HEK293 (cell line): ENCODE results near the gene CDC42EP1.

Experiments used
- KLF9 ChIP-seq: fragments of 450-650 bp; formaldehyde crosslinking; IDR thresholded peaks from 2 replicates; pipeline ENCODE4 v1.5.1; 2016; ENCODE audit warnings: missing biosample characterization, missing genetic modification characterization, low read depth
- MZF1 ChIP-seq: fragments of 450-650 bp; formaldehyde crosslinking; IDR thresholded peaks from 2 replicates; pipeline ENCODE4 v1.5.1; 2017; ENCODE audit warnings: missing biosample characterization, missing genetic modification characterization, borderline replicate concordance
- YY1 ChIP-seq: fragments of 450-650 bp; formaldehyde crosslinking; IDR thresholded peaks from 2 replicates; pipeline ENCODE4 v1.5.1; 2018; ENCODE audit warnings: missing biosample characterization, missing genetic modification characterization
- ZNF561 ChIP-seq: fragments of 450-650 bp; IDR thresholded peaks from 2 replicates; pipeline ENCODE4 v1.5.1; 2018; ENCODE audit warnings: missing biosample characterization, missing genetic modification characterization, borderline replicate concordance
- ZNF664 ChIP-seq: fragments of 450-650 bp; formaldehyde crosslinking; IDR thresholded peaks from 2 replicates; pipeline ENCODE4 v1.5.1; 2016; ENCODE audit warnings: missing biosample characterization, missing genetic modification characterization
- ZXDB ChIP-seq: fragments of 450-650 bp; formaldehyde crosslinking; IDR thresholded peaks from 2 replicates; pipeline ENCODE4 v1.5.1; 2016; ENCODE audit warnings: missing biosample characterization, missing genetic modification characterization
- TF ChIP-seq, protein P1 (sequence below): fragments of 450-650 bp; formaldehyde crosslinking; IDR thresholded peaks from 2 replicates; pipeline ENCODE4 v1.5.1; 2016; ENCODE audit warnings: missing biosample characterization, missing genetic modification characterization
- TF ChIP-seq, protein P2 (sequence below): fragments of 450-650 bp; formaldehyde crosslinking; IDR thresholded peaks from 2 replicates; pipeline ENCODE4 v1.5.1; 2016; ENCODE audit warnings: missing biosample characterization, missing genetic modification characterization
- TF ChIP-seq, protein P3 (sequence below): fragments of 450-650 bp; formaldehyde crosslinking; IDR thresholded peaks from 2 replicates; pipeline ENCODE4 v1.5.1; 2016; ENCODE audit warnings: missing biosample characterization, missing genetic modification characterization

DNA sequence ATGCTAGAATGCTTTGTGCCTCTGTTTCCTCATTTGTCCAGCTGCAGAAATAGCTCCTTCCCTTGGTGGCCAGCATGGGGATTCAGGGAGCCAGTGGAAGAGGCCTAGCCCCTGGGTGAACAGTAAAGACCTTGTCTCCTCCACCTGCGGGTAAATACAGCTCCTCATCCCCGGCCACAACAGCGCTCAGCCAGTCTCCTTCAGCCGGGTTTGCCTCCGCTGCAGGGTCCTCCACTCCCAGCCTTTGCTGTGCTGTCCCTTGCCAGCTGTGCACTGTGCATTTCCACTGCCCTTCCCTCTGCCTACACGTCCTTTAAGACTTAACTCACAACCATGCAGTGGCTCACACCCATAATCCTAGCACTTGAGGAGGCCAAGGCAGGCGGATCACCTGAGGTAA lies 1.5 kb upstream of the CDC42EP1 start:
- TF ChIP-seq, protein P1, sequence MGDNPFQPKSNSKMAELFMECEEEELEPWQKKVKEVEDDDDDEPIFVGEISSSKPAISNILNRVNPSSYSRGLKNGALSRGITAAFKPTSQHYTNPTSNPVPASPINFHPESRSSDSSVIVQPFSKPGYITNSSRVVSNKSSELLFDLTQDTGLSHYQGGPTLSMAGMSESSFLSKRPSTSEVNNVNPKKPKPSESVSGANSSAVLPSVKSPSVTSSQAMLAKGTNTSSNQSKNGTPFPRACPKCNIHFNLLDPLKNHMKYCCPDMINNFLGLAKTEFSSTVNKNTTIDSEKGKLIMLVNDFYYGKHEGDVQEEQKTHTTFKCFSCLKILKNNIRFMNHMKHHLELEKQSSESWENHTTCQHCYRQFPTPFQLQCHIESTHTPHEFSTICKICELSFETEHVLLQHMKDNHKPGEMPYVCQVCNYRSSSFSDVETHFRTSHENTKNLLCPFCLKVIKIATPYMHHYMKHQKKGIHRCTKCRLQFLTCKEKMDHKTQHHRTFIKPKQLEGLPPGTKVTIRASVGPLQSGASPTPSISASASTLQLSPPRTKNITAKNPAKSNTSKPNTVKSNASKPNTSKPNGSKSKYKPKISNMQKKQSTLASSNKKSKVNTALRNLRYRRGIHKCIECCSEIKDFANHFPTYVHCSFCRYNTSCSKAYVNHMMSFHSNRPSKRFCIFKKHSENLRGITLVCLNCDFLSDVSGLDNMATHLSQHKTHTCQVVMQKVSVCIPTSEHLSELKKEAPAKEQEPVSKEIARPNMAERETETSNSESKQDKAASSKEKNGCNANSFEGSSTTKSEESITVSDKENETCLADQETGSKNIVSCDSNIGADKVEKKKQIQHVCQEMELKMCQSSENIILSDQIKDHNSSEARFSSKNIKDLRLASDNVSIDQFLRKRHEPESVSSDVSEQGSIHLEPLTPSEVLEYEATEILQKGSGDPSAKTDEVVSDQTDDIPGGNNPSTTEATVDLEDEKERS (tag by site-specific recombination): no peak
- TF ChIP-seq YY1 (tag by site-specific recombination) (no peak), ZXDB (tag by site-specific recombination) (no peak), MZF1 (tag by site-specific recombination) (no peak), KLF9 (tag by site-specific recombination) (no peak), ZNF664 (tag by site-specific recombination) (no peak), ZNF561 (tag by site-specific recombination) (no peak)
- TF ChIP-seq, protein P2, sequence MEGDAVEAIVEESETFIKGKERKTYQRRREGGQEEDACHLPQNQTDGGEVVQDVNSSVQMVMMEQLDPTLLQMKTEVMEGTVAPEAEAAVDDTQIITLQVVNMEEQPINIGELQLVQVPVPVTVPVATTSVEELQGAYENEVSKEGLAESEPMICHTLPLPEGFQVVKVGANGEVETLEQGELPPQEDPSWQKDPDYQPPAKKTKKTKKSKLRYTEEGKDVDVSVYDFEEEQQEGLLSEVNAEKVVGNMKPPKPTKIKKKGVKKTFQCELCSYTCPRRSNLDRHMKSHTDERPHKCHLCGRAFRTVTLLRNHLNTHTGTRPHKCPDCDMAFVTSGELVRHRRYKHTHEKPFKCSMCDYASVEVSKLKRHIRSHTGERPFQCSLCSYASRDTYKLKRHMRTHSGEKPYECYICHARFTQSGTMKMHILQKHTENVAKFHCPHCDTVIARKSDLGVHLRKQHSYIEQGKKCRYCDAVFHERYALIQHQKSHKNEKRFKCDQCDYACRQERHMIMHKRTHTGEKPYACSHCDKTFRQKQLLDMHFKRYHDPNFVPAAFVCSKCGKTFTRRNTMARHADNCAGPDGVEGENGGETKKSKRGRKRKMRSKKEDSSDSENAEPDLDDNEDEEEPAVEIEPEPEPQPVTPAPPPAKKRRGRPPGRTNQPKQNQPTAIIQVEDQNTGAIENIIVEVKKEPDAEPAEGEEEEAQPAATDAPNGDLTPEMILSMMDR: no peak
- TF ChIP-seq, protein P3, sequence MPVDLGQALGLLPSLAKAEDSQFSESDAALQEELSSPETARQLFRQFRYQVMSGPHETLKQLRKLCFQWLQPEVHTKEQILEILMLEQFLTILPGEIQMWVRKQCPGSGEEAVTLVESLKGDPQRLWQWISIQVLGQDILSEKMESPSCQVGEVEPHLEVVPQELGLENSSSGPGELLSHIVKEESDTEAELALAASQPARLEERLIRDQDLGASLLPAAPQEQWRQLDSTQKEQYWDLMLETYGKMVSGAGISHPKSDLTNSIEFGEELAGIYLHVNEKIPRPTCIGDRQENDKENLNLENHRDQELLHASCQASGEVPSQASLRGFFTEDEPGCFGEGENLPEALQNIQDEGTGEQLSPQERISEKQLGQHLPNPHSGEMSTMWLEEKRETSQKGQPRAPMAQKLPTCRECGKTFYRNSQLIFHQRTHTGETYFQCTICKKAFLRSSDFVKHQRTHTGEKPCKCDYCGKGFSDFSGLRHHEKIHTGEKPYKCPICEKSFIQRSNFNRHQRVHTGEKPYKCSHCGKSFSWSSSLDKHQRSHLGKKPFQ (tag by site-specific recombination): no peak
